Fibroblast of villous mesenchyme (primary cell): ENCODE measurements around the gene DBNL. TPM values are rescaled to one million over a fixed set of nuclear protein-coding genes. Genes with fewer than 3 reads are reported as not detected.
"Not testable (repeated sequence)": the region's sequence is repeated elsewhere in the genome, so short reads cannot be mapped to it uniquely, and the experiment has no call there.

Experiments
- DNase-seq: peaks from one replicate; pipeline ENCODE4 v3.0.0-alpha.2; 2010; ENCODE audit warnings: low read depth
- H3K4me3 ChIP-seq: 2 replicates; pipeline ENCODE4 v1.5.1; 2011; ENCODE audit warnings: low read depth, mild to moderate bottlenecking, low read length
- total RNA-seq: library from RNA; depleted of rRNA; stranded (reverse); fragments of >200 nt; gene quantifications from 2 replicates; pipeline ENCODE4 v1.2.3, GENCODE V29; 2012
- TF ChIP-seq, protein P1 (sequence below): IDR thresholded peaks from 2 replicates; pipeline ENCODE4 v1.5.1; 2012; ENCODE audit warnings: low read depth, mild to moderate bottlenecking, low read length; ENCODE audit not compliant: insufficient read depth

DBNL gene
- total RNA-seq: 87.6 and 97.2 TPM in 2 replicates

DNA sequence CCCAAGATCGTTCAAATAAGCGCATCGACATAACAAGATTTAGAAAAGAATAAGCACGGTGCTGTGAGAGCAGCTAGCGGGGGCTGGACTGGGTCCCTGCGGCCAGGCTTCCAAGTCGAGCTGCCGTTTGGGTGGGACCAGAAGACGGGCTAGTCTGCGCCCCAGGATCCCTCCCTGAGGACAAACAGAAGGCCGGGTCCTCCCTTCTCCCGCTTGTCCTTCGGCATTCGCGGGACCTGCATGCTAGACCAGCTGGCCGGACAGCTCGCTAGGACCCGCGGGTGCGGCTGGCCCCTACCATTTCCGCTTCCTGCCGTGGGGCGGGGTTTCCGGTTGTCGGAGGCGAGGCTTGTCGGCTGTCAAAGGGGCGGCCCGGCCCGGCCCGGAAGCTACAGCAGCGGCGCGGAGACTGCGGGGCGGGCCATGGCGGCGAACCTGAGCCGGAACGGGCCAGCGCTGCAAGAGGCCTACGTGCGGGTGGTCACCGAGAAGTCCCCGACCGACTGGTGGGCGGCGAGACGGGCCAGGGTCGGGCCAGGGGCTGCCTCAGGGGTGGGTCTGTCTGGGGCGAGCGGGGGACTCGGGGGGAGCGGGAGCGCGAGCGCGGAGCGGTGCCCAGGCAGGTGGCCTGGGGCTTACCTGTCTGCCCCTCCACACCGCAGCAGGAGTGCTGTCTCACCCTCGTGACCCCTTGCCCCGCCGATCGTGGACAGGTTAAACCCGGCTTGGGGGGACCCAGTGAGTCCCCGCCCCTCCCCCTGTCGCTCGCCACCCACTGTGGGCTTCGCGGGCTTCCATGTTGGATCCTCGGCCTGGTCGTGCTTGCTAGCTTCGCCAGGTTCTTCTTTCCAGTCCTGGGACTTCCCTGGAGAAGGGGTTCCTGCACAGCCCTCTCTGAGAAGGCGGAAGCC is at the start of gene DBNL:
TSS of gene DBNL (plus strand) at position 388 of the 911 bp plus-strand sequence. CDS start at position 424, 36 bp downstream.
- peak within 1 kb of the TSS; percentile 86 for H3K4me3 ChIP-seq
- DNase-seq: peak; percentile 87
- TF ChIP-seq, protein P1, sequence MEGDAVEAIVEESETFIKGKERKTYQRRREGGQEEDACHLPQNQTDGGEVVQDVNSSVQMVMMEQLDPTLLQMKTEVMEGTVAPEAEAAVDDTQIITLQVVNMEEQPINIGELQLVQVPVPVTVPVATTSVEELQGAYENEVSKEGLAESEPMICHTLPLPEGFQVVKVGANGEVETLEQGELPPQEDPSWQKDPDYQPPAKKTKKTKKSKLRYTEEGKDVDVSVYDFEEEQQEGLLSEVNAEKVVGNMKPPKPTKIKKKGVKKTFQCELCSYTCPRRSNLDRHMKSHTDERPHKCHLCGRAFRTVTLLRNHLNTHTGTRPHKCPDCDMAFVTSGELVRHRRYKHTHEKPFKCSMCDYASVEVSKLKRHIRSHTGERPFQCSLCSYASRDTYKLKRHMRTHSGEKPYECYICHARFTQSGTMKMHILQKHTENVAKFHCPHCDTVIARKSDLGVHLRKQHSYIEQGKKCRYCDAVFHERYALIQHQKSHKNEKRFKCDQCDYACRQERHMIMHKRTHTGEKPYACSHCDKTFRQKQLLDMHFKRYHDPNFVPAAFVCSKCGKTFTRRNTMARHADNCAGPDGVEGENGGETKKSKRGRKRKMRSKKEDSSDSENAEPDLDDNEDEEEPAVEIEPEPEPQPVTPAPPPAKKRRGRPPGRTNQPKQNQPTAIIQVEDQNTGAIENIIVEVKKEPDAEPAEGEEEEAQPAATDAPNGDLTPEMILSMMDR: no peak

DNA sequence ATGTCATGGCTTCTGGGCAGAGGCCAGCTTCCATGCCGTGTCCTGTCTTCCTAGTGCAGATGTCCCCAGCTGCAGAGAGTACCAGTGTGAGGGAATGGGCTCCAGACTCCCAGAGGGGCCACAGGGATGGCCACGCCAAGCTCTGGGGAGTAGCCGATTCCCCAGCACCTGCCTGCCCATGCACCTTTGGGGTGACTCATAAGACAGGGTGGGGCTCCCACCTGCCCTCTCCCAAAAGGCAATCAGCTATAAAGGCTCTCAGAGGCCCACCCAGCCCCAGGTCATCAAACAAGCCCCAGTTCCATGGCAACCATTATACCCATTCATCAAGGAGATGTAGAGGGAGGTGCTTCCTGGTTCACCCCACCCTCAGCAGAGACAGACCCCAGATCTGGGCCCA is 47.0 kb upstream of the DBNL start, which contains the start of gene SPDYE1:
TSS of gene SPDYE1 (plus strand) at position 366 of the 400 bp plus-strand sequence. CDS start 2,053 bp downstream, outside the sequence.
- DNase-seq, H3K4me3 ChIP-seq: not testable (repeated sequence)

DNA sequence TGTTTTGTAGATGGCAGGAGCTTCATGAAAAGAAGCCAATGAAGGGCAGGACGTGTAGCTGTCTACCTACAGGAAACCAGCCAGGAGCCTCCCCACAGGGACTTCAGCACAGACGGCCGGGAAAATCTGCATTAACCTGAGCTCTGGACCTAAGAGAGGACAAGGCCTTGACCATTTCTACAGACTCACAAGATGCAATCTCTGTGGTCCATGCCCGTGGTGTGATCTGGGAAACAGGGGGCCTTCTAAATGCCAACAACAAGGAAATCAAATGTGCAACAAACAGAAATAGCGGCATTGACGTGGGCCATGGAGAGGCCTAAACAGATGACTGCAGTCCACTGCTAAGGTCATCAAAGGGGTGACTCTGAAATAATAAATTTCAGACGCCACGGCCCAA is 32.4 kb upstream of the DBNL start:
- not testable (repeated sequence) for H3K4me3 ChIP-seq, DNase-seq

DNA sequence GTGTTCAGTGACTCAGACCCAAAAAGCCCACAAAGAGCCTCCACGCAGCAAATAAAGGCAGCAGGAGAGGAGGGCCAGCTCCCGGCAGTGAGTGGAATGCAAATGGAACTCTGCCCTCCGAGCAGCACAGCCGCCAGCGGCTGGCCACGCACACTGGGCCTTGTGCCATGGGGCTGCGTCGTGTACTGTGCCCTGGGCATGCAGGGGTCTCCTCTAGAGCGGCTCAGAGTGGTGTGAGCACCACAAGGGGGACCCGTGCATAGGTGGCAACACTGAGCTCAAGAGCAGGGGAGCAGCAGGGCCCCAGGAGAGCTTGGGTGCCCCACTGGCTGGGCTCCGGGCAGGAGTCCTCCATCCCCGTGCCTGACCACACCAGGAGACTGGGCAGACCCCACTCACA is 29.4 kb upstream of the DBNL start:
- not testable (repeated sequence) for DNase-seq, H3K4me3 ChIP-seq

DNA sequence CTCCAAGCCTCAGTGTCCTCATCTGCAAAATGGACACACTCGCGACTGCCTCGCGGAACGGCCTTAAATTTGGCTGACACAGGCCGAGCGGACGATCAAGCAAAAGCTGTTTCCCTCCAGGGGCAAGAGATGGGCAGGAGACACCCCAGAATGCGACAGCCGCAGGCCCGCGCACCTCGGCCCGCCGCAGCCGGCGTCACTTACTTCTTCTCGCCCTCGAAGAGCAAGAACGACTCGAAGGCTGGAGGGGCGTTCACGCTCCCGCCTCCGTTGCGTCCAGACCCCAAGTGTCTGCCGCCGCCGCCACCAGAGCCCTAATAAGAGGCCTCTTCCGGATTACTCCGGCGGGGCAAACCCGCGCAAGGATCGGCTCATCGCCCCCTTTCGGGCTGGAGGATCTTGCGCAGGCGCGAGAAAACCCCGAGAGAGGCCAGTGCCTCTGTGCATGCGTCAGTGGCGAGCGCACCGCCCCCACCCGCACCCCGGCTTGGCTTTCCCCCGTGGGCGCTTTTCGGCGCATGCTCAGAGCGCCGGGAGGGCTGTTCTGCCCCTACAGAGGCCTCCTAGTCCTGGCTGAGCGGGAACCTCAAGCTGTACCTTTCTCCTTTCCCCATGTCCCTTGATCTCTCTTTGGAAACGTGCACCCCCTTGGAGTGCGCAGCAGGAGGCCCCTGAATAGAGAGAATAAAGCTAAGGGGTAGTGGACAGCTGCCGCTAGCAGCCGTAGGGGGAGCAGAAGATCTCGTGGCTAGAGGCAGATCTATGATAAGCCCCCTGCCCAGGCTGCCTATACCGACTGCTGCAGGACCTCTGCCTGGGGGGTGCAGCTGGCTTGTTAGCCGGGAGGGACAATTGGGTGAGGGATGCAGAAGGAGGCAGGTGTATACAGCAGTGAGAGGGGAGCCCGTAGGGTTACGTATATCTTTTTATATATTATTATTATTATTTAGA is 25.4 kb upstream of the DBNL start:
- TF ChIP-seq, protein P1: peak; percentile 59
- peak; percentile 96 for DNase-seq
- H3K4me3 ChIP-seq: peak overlapping the region; percentile 75

DNA sequence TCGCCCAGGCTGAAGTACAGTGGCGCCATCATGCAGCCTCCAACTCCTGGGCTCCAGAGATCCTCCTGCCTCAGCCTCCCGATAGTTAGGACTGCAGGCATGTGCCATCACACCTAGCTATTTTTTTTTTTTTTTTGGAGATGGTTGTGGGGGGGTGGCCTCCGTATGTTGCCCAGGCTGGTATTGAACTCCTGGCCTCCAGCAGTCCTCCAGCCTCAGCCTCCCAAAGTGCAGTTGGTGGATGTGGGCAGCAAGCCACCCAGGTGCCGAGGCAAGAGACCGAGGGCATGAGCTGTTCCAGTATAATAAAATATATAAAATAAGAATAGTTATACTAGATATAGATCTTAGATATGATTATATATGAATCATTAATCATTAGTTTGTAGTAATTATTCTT is 24.7 kb upstream of the DBNL start:
- DNase-seq, H3K4me3 ChIP-seq: not testable (repeated sequence)

DNA sequence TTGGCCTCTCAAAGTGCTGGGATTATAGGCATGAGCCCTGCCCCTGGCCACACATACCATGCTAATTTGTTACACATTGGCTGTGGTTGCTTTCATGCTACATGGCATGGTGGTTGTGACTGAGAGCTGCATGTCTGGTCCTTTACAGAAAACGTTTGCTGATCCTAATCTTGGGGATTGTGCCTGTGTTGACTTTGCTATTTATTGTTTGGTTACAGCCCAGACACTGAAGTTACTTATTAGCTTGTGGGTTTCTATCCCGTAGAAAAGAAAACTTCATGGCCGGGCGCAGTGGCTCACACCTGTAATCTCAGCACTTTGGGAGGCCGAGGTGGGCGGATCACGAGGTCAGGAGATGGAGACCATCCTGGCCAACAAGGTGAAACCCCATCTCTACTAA is 22.4 kb upstream of the DBNL start:
- H3K4me3 ChIP-seq, DNase-seq: not testable (repeated sequence)

DNA sequence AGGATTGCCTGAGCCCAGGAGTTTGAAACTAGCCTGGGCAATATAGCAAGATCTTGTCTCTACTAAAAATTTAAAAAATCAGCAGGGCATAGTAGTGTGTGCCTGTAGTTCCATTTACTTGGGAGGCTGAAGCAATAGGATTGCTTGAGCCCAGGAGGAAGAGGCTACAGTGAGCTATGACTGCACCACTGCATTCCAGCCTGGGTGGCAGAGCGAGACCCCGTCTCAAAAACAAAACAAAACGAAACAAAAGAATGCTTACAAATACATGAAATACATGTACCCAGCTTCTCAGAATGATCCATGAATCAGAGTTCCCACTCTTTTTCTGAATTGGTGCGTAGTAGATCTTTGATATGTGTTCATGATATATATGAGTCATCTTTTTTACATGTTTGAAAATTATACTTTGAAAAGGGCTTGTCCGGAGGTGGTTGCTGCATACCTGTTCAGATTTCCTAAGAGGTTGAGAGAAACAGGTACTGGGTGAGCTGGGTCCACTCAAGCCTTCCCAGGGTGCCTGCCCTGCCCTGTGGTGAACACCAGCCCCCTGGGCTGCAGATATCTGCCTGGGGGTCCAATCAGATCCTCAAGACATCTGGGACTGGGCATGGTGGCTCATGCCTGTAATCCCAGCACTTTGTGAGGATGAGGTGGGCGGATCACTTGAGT is 21.6 kb upstream of the DBNL start:
- not testable (repeated sequence) for DNase-seq, H3K4me3 ChIP-seq

DNA sequence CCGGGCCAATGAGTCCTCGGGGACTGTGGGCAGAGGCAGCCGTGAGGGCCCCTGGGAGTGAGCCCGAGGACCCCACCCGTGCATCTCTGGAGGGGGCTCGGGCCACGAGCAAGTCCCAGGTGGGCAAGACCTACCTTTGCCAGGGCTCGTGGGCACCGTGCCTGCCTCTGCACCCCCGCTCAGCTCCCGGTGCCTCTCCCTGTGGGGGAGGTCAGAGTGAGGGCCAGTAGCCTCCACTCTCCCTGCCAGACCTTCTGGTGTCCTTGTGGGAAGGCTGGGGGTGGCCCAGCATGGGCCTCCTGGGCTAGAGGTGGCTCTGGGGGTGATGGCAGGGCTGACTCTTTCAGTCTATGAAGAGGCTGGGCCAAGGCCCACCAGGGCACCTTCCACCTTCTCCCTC is 15.1 kb upstream of the DBNL start:
- not testable (repeated sequence) for DNase-seq

DNA sequence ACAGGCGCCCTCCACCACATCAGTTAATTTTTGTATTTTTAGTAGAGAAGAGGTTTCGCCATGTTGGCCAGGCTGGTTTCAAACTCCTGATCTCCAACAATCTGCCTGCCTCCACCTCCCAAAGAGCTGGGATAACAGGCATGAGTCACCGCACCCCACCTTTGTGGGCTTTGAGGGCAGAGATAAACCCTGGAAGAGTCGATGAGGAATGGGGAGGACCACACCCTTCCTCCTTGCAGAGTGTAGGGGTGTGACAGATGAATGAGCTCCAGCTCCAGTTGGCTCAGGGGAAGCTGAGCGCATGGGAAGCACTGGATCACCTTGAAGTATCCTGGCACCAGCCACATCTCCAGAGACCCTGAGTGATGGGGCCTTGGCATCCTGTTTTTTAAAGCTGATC is 14.5 kb upstream of the DBNL start:
- not testable (repeated sequence) for DNase-seq

More for the DNA sequence above, 15.1 kb upstream of the DBNL start:
- not testable (repeated sequence) for H3K4me3 ChIP-seq

DNA sequence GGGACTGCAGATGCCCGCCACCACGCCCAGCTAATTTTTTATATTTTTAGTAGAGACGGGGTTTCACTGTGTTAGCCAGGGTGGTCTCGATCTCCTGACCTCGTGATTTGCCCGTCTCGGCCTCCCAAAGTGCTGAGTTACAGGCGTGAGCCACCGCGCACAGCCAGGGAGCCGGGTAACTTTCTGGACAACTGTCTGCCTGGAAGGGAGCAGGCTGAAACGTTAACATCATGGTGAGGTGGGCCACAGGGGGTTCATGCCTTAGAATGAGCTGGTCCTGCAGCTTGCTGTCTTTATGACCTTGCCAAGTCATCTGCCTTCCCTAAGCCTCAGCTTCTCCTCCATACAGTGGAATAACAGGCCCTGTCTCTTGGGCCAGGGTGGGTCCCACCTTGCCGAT is 13.2 kb upstream of the DBNL start:
- not testable (repeated sequence) for DNase-seq, H3K4me3 ChIP-seq

More for the DNA sequence above, 14.5 kb upstream of the DBNL start:
- not testable (repeated sequence) for H3K4me3 ChIP-seq

DNA sequence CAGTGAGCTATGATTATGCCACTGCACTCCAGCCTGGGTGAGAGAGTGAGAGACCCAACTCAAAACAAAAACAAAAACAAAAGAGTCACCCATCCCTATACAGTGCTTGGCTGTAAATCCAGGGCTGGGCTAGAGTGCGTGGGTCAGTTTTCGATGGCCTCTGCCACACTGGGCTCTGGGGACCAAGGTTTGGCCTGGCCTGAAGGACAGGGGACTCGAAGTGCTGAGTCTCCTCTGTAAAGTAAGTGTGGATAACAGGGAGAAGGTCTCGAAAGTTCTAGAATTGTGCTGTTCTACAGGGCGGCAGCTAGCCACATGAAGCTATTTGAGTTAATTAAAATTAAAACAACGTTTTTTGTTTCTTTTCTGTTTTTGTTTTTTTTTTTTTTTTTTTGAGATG is 12.5 kb upstream of the DBNL start:
- not testable (repeated sequence) for H3K4me3 ChIP-seq, DNase-seq

DNA sequence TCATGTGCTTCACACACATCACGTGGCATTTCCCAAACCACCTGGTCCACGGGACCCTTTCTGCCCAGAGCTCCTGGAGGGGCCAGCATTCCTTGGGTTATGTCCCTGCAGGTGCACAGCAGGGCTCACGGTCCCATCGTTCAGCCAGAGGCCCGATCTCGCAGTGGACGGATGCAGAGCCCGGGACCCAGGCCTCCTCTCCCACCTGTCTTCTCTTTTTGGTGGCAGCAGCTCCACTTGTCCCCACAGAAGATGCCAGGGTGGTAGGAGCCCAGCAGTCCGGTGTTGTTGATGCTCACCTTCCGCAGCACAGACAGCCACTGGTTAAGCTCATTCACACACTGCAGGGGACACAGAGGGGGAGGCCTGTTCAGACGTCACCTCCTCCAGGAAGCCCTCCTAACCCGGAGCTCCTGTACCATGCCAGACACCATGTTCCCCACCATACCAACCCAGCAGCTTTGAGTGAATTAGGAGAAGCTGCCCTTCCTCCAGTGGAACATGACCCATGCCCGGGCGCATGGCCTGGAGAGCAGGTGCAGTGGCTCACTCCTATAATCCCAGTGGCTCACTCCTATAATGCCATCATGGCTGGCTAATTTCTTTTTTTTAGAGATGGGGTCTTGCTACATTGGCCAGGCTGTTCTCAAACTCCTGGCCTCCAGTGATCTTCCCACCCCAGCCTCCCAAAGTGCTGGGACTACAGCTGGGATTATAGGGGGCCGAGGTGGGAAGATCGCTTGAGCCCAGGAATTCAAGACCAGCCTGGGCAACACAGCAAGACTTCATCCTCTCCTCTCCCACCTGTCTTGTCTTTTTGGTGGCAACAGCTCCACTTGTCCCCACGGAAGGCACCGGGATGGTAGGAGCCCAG is 10.3 kb upstream of the DBNL start:
- DNase-seq, H3K4me3 ChIP-seq: not testable (repeated sequence)

DNA sequence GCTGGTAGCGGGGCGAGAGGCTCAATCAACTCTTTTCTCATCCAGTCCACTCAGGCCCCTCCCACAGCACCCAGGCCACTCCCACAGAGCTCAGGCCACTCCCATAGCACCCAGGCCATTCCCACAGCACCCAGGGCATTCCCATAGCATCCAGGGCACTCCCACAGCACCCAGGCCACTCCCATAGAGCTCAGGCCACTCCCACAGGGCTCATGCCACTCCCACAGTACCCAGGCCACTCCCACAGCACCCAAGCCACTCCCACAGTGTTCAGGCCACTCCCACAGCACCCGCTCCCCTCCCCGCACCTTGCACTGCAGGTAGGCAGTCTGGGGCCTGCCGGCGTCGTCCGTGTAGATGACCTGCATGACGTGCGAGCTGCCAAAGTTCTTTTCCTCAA is 8.1 kb upstream of the DBNL start:
- not testable (repeated sequence) for H3K4me3 ChIP-seq, DNase-seq

DNA sequence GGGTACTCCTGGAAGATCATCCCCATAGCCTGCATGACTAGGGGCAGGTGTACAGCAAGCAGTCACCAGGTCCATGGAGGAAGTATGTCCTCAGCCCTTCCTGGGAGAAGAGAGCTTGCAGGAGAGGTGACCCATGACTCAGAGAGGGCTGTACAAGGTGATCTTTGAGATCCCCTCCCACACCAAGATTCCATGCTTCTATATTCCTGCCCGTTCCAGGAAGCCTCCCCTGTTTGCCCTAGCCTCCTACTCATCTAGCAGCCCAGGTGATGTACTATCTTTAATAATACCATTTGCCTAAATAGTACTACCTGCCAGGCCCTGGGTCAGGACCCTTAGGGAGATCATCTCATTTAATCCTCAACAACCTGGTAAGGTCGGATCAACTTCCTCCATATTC is 6.6 kb upstream of the DBNL start:
- H3K4me3 ChIP-seq, DNase-seq: not testable (repeated sequence)
